Measurements from ENCODE around the gene TENM4. TPM values are rescaled to one million over a fixed set of nuclear protein-coding genes. Genes with fewer than 3 reads are reported as not detected.

The TENM4 gene
- total and polyA plus RNA-seq, 2 of the 13 experiments (the other 11 are each of a cell fraction or from before 2014, with no cell fraction given) = not detected

- H3K9me3 ChIP-seq (ENCODE audit: low read length) = no peaks in the 10 kb centered on the region
- no peak for FAIRE-seq
- 42% methylated on average over 3 of the region's 3 CpGs for WGBS (ENCODE audit: low lambda C conversion rate)
- H3K36me3 ChIP-seq (replicated peaks in 1 of 2; ENCODE audit: control insufficient read depth in 1 of 2, insufficient read depth in 2 of 2, low read length in 2 of 2) = no peaks in the 10 kb centered on the region
- TF ChIP-seq ZSCAN21 (CRISPR knock-in tag; IDR thresholded peaks at IDR 0.05; ENCODE audit: borderline replicate concordance) (no peak), ZNF567 (CRISPR knock-in tag; IDR thresholded peaks at IDR 0.05; ENCODE audit: borderline replicate concordance) (no peak), ZNF710 (CRISPR knock-in tag; IDR thresholded peaks at IDR 0.05; ENCODE audit: borderline replicate concordance) (no peak), RNF2 (conservative IDR thresholded peaks at IDR 0.05; ENCODE audit: low read depth) (no peak), EEA1 (CRISPR knock-in tag; IDR thresholded peaks at IDR 0.05; ENCODE audit: borderline replicate concordance) (no peak), MXI1 (IDR thresholded peaks at IDR 0.05; ENCODE audit: borderline replicate concordance, low read depth, low read length) (no peak), SP4 (CRISPR knock-in tag; IDR thresholded peaks at IDR 0.05) (no peak), ATF7 (IDR thresholded peaks at IDR 0.05) (no peak), ATF7 (CRISPR knock-in tag; IDR thresholded peaks at IDR 0.05) (no peak), TMF1 (CRISPR knock-in tag; IDR thresholded peaks at IDR 0.05; ENCODE audit: low read depth) (no peak), RFX3 (CRISPR knock-in tag; IDR thresholded peaks at IDR 0.05) (no peak), ZNF121 (CRISPR knock-in tag; IDR thresholded peaks at IDR 0.05) (no peak), AKAP8 (CRISPR knock-in tag; IDR thresholded peaks at IDR 0.05) (no peak)
- TF ChIP-seq, protein P1, sequence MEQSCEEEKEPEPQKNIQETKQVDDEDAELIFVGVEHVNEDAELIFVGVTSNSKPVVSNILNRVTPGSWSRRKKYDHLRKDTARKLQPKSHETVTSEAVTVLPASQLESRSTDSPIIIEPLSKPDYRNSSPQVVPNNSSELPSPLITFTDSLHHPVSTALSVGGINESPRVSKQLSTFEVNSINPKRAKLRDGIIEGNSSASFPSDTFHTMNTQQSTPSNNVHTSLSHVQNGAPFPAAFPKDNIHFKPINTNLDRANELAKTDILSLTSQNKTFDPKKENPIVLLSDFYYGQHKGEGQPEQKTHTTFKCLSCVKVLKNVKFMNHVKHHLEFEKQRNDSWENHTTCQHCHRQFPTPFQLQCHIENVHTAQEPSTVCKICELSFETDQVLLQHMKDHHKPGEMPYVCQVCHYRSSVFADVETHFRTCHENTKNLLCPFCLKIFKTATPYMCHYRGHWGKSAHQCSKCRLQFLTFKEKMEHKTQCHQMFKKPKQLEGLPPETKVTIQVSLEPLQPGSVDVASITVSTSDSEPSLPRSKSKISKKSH (CRISPR knock-in tag; IDR thresholded peaks at IDR 0.05; ENCODE audit: borderline replicate concordance) = no peak
- TF ChIP-seq, protein P2, sequence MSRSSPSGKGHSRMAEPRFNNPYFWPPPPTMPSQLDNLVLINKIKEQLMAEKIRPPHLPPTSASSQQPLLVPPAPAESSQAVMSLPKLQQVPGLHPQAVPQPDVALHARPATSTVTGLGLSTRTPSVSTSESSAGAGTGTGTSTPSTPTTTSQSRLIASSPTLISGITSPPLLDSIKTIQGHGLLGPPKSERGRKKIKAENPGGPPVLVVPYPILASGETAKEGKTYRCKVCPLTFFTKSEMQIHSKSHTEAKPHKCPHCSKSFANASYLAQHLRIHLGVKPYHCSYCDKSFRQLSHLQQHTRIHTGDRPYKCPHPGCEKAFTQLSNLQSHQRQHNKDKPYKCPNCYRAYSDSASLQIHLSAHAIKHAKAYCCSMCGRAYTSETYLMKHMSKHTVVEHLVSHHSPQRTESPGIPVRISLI (CRISPR knock-in tag; IDR thresholded peaks at IDR 0.05; ENCODE audit: borderline replicate concordance) = no peak
- BruUV-seq (replicated peaks) = no TSS peak
- no peak for ATAC-seq
- no peaks in the 10 kb centered on the region for H3K27me3 ChIP-seq (ENCODE audit: control insufficient read depth in 1 of 2, insufficient read depth in 2 of 2, low read length in 2 of 2)
- ChIA-PET POLR2A (no interaction called here), CTCF (ENCODE audit: low intra/inter-chr PET ratio, low total read pairs) (no interaction called here)
- no peak overlapping the region for H3K9ac ChIP-seq (ENCODE audit: insufficient read depth, low read depth, low read length)
- no peak for DNase-seq (ENCODE audit: low spot score)
- intact Hi-C loops (cut with micrococcal nuclease; ENCODE audit: unreplicated experiment) (no loop called here), in situ Hi-C loops (cut with HindIII; ENCODE audit: extremely low pct_ligation_motif_present, low pct_unique_long_range_greater_than_20kb) (no loop called here)
- H3K79me2 ChIP-seq (ENCODE audit: insufficient read depth, low read length) = no peaks in the 10 kb centered on the region
- H4K20me1 ChIP-seq (ENCODE audit: insufficient read depth, low read length) = no peaks in the 10 kb centered on the region
- no peak overlapping the region for H2AFZ ChIP-seq (ENCODE audit: low read length)
- no peak overlapping the region for H3K4me2 ChIP-seq (ENCODE audit: low read depth, low read length)
- no peak overlapping the region for H3K27ac ChIP-seq (ENCODE audit: extremely low read length, insufficient read depth, low read length)
- peaks cover 11% of the 10 kb centered on the region for H3K4me1 ChIP-seq (ENCODE audit: insufficient read depth, low read length)
- no peak overlapping the region for H3K4me3 ChIP-seq (replicated peaks in 1 of 3; ENCODE audit: insufficient read depth in 1 of 3, low read depth in 2 of 3, low read length in 3 of 3)
Observed at GRCh38 chr11:79054636-79055035, 386.2 kb downstream of the TENM4 start.

Data from HepG2 (cell line).